Hematopoietic multipotent progenitor cell treated with erythropoietin and hydrocortisone succinate and interleukin-3 and kit ligand, for 6 days (in vitro differentiated cells): Measurements from ENCODE around the gene SLCO3A1.
A peak's percentile ranks its signal among the peaks of the same experiment; 100 is the strongest.

Experiments used
- DNase-seq: peaks from one replicate; pipeline ENCODE4 v3.0.0-alpha.2; 2015

Gene SLCO3A1

GRCh38 chr15:92076541-92076940 is 223.0 kb downstream of the SLCO3A1 start:
- DNase-seq = no peak

- peak; percentile 90 for DNase-seq
Observed at GRCh38 chr15:92077353-92078085, 224.0 kb downstream of the SLCO3A1 start.

- no peak for DNase-seq
Observed at GRCh38 chr15:92078270-92078669, 224.8 kb downstream of the SLCO3A1 start.

- peak; percentile 66 for DNase-seq
Observed at GRCh38 chr15:92079047-92079446, 225.5 kb downstream of the SLCO3A1 start.

- DNase-seq = no peak
Observed at GRCh38 chr15:92079647-92080255, 226.2 kb downstream of the SLCO3A1 start.

- DNase-seq = peak; percentile 79
Observed at GRCh38 chr15:92082006-92082843, 228.7 kb downstream of the SLCO3A1 start.

GRCh38 chr15:92083190-92083589 is 229.7 kb downstream of the SLCO3A1 start:
- DNase-seq = no peak

GRCh38 chr15:92087211-92087610 is 233.7 kb downstream of the SLCO3A1 start:
- no peak for DNase-seq

GRCh38 chr15:92091155-92091734 is 237.7 kb downstream of the SLCO3A1 start:
- DNase-seq = no peak

GRCh38 chr15:92092289-92093105 is 239.0 kb downstream of the SLCO3A1 start:
- no peak for DNase-seq

GRCh38 chr15:92095693-92096092 is 242.2 kb downstream of the SLCO3A1 start:
- peak; percentile 72 for DNase-seq

- DNase-seq = peak; percentile 86
Observed at GRCh38 chr15:92097474-92098178, 244.1 kb downstream of the SLCO3A1 start.

GRCh38 chr15:92098869-92099268 is 245.4 kb downstream of the SLCO3A1 start:
- DNase-seq = no peak

GRCh38 chr15:92100301-92100700 is 246.8 kb downstream of the SLCO3A1 start:
- DNase-seq = no peak

GRCh38 chr15:92100751-92101150 is 247.2 kb downstream of the SLCO3A1 start:
- no peak for DNase-seq

- no peak for DNase-seq
Observed at GRCh38 chr15:92101708-92102394, 248.3 kb downstream of the SLCO3A1 start.

GRCh38 chr15:92102395-92102755 is 248.9 kb downstream of the SLCO3A1 start:
- no peak for DNase-seq

GRCh38 chr15:92104072-92104471 is 250.6 kb downstream of the SLCO3A1 start:
- DNase-seq = no peak

- no peak for DNase-seq
Observed at GRCh38 chr15:92105611-92106010, 252.1 kb downstream of the SLCO3A1 start.

- DNase-seq = no peak
Observed at GRCh38 chr15:92107510-92107909, 254.0 kb downstream of the SLCO3A1 start.

- DNase-seq = no peak
Observed at GRCh38 chr15:92109191-92109873, 255.8 kb downstream of the SLCO3A1 start.
